Embryonic facial prominence (tissue), 1 donor: ENCODE measurements around the gene SIGMAR1.
"Not testable (repeated sequence)": the region's sequence is repeated elsewhere in the genome, so short reads cannot be mapped to it uniquely, and the experiment has no call there.

ENCODE experiments used
- DNase-seq: peaks from one replicate; pipeline ENCODE4 v3.0.0-alpha.2; 2016; ENCODE audit errors: extremely low spot score

SIGMAR1 gene

DNA sequence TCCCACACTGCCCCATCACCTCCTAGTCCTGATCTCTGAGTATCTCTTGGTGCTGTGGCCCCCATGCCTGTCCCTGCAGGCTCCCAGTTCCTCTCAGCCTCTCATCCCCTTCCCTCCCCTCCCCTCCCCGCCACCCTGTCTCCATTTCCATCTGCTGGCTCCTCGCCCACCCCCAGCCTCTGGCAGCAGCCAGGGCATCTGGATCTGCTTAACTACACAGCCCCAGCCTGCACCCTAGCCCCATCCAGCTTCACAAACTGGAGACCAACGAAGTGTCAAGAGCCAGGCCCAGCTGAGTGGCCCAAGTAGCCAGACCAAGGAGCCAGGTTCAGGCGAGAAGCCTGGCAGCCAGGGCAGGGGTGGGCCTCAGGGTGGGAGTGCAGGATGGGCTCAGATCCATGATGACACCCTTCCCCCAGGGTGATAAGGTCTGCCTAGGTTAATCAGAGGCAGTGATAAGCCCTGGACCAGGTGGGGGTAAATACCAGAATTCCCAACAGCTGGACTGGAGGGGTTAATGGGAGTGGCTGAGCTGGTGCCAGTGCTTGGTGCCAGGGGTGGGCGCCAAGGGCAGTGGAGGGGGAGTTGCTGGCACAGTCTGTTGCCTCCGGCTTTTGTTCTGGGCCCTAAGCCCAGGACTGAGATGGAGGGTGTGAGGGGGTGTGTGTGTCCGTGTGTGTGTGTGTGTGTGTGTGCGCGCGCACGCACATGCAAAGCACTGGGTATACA, 16.9 kb upstream of the SIGMAR1 start:
- DNase-seq = peak; percentile 76

- peak; percentile 68 for DNase-seq
Measured at GRCh38 chr9:34653151-34654072, 15.8 kb upstream of the SIGMAR1 start.

- DNase-seq = no peak
Measured at GRCh38 chr9:34652602-34653000, 15.0 kb upstream of the SIGMAR1 start.

DNA sequence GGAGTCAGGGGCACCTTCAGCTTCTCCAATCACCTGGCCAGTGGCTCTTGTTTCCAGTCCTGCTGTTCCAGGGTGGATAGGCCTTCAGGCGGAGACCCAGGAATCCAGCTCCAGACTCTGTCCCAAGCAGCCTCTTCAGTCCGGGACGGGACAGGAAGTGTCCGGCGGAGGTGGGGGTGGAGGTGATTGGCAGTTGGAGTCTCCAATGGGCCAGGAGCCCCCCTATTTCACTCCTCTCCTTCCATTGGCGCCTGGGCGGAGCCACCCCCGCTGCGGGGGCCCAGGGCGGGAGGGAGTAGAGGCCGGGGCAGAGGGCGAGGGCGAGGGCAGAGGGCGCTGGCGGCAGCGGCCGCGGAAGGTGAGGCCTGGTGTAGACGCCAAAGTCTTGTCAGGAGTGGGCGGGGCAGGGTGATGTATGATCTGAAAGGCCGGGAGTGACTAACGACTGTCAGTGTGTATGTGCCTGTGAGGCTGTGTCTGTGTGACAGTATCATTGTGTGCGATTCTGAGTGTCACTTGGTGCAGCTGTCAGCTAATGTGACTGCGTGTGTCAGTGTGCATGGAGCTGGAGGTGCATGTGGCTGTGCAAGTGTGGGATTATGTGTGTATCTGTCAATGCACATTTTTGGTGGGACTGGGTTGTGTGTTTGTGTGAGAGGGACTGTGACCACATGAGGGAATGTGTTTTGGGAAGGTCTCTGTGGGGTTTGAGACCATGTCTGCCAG, 14.5 kb upstream of the SIGMAR1 start, which contains the start of gene IL11RA:
Gene IL11RA (plus strand): TSS at position 310 of the 726 bp plus-strand sequence. CDS start 3,033 bp downstream, outside the sequence.
- no peak for DNase-seq

GRCh38 chr9:34651321-34651720, 13.7 kb upstream of the SIGMAR1 start:
- no peak for DNase-seq

DNA sequence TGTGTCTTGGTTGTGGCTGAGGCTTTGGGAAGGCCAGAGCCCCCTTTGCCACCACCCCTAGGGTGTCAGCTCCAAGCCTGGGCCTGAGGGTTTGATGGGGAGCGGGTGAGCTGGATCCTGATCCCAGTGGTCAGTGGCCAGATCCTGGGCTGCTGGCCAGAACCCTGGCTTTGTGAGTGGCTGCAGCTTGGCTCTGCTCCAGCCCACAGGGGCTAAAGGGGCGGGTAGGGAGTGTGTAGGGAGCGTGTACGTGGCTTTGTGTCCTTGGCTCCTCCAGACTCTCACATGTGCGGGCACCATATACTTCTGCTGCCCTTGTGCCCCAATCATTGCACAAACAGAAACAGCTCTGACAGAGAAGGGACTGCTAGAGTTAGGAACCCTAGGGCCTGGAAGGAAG, 13.2 kb upstream of the SIGMAR1 start:
- DNase-seq = no peak

- no peak for DNase-seq
Measured at GRCh38 chr9:34648673-34649072, 11.1 kb upstream of the SIGMAR1 start.

GRCh38 chr9:34647651-34648050, 10.1 kb upstream of the SIGMAR1 start:
- DNase-seq = no peak

GRCh38 chr9:34647084-34647403, 9.5 kb upstream of the SIGMAR1 start:
- DNase-seq = no peak

DNA sequence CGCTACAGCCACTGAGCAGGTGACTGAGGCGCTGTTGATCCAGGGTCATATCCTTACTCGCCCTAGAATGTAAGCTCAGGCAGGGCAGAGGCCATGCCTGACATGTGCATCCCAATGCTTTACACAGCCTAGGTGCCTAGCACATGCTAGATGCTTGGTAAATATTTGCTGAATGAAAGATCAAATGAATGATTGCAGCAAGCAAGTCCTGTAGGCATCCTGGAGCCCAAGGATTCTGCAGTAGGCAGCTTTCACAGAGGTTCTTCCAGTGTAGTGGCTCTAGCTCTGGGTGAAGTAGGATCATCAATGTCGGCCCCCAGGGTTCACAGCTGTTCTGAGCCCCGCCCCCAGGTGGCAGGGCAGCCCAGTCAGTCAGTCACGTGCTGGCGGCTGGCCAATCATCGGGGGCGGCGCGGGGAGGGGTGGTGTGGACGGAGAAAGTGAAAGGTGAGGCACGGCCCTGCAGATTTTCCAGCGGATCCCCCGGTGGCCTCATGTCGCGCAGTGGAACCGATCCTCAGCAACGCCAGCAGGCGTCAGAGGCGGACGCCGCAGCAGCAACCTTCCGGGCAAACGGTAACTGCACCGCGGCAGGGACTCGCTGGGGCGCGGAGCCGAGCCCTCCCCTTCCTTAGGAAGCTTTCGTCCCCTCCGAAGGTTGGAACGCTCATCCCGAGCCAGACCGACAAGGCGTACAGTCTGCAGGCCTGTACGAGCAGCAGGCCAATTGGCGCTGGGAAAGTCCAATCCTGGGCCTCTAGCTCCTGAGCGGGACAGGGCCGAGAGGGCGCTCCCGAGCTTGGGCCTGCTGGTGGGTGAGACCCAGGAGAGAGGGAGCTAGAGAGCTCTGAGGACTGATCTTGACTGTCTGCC, 8.9 kb upstream of the SIGMAR1 start, which contains the start of gene GALT:
Gene GALT (plus strand): TSS at position 465 of the 873 bp plus-strand sequence. CDS start 30 bp downstream, at position 495.
- DNase-seq = no peak

DNA sequence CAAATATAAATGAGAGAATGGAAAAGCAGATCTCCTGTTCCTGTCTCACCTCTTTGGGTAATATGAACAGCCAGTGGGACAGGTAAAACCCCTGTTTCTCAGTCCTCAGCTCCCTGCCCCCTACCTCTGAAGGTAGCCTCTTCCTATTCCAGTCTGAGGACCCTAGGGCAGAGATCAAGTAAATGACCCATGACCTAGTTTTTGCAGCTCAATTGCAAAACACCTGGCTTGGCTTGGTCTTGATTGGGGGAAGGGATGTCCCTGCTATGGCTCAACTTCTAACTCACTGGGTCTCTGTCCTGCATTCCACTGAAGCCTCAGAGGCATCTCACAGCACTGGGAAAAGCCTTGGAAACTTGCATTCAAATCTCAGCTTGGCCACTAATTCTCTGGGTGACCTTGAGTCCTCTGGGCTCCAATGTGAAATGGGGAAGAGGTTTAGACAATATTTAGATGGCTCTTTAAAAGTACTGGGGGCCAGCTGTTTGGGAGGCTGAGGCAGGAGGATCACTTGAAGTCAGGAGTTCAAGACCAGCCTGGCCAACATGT, 7.3 kb upstream of the SIGMAR1 start:
- DNase-seq = no peak

DNA sequence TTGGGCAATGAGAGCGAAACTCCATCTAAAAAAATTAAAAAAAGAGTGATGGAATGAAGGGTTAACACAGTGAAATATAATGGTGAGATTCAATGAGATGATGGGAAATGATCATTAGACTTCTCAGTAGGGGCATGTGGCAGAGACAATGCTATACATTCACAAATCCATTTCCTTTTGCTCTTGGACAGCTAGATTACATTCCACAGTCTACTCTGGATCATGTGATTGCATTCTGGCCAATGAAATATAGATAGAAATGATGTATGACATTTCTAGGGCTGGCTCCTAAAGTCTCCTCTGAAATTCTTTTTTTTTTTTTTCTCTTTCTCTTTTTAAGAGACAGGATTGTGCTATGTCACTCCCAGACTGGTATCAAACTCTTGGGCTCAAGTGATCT, 5.1 kb upstream of the SIGMAR1 start:
- DNase-seq = no peak

DNA sequence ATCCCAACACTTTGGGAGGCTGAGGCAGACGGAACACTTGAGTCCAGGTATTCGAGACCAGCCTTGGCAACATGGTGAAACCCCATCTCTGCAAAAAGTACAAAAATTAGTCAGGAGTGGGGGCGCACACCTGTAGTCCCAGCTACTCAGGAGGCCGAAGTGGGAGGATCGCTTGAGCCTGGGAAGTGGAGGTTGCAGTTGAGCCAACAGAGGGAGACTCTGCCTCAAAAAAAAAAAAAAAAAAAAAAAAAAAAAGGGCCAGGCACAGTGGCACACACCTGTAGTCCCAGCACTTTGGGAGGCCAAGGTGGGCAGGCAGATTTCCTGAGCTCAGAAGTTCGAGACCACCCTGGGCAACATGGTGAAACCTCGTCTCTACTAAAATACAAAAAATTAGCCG, 1.7 kb upstream of the SIGMAR1 start:
- not testable (repeated sequence) for DNase-seq

- DNase-seq = no peak
Measured at GRCh38 chr9:34638138-34638445, 505 bp upstream of the SIGMAR1 start.

DNA sequence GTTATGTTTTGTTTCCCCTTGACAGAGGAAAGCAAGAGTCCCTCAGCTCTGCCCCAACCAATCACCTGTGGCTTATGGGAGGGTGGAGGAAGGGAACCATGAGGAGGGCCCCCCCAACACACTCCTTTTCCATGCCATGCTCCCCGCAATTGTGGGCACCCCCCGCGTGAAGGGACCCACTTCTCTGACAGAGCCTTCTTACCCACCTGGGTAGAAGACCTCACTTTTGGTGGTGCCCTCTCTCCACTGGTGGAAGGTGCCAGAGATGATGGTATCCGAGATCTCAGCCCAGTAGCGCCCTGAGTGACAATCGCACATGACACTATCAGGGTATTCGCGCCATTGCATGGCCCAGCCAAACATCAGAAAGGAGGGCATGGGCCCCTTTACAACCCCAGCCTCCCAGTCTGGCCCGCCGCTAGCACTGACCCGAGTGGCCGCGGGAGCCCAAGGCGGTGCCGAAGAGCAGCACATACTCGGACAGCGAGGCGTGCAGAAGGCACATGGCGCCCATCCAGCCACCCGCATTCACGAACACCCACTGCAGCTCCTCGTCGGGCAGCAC, 714 bp downstream of the SIGMAR1 start:
- no peak for DNase-seq

GRCh38 chr9:34635556-34635955, 2.0 kb downstream of the SIGMAR1 start:
- no peak for DNase-seq

DNA sequence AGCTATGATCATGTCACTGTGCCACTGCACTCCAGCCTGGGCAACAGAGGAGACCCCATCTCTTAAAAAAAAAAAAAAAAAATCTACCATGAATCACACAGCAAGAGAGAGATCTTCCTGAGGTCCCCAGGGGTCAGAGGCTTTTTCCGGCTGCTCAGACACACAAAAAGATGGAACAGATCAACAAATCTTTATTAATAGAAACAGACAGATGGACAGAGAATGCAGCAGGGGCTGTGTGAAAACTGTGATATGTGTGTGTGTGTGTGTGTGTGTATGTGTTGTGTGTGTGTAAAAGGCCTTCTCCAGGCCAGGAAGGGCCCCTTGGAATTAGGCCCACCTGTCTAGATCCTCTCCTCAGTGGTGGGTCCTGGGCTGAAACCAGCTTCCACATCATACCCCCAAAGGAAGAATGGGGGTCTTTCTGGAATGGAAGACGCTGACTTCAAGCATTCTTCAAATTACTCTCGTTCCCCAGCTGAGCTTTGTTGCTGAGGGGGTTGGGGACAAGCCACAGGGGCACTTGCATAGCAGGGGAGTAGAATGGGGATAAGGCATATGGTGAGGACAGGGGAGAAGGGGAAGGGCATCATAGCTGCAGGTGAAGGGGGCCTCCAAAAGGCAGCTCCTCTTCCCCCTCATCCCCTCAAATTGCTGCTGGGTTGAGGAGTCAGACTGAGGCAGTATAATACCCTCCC, 2.9 kb downstream of the SIGMAR1 start:
- DNase-seq = no peak

DNA sequence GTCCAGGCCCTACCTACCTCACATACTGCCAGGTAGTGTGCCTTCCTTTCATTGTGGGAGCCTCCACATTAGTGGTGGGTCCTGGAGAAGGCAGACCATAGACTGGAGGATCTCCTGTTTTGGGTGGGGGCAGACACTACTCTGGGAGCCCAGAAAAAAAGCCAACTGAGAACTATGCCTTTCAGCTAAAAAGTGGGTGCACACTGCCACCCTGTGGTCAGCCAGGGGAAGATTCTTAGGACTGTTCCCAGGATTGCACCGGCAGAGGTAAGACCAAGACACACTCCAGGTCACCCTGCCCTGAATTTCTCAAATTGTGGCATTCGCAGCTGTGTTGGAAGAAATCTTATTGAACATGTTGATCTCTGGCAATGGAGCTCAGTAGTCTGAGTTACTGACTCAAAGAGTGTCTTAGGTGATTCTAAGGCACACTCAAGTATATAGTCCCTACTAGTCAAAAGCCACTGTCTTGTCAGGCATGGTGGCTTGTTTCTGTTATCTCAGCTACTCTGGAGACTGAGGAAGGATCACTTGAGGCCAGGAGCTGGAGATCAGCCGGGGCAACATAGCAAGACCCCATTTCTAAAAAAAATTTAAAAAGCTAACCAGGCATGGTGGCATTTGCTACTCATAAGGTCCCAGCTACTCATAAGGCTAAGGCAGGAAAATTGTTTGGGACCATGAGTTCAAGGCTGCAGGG, 3.6 kb downstream of the SIGMAR1 start:
- no peak for DNase-seq

DNA sequence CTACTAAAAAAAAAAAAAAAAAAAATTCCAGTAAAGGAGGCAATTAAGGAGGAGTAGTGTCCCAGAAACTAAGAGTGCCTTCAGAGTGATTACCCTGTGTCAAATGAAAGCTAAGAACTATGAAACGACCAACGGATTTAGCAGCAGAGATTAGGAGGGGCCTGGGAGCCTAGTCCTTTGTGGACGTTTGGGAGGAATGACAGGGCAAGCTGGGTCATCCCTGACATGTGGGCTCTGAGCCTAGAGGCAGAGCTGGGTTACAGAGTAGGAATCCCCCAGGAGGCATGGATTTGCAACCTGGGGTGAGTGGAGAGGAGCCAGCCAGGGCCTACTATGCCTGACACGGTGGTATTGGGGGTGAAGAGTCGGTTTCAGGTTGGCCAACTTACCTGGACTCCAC, 4.4 kb downstream of the SIGMAR1 start:
- DNase-seq = no peak
